ENCODE results near the gene AK2. TPM values are rescaled to one million over a fixed set of nuclear protein-coding genes. Genes with fewer than 3 reads are reported as not detected.

AK2 gene
- total RNA-seq, 2 donors from 2014 or later = 304 to 372 TPM

- Mint-ChIP-seq H3K27ac (peak overlapping the region; percentile 3), H3K4me3 (peak overlapping the region; percentile 42), H3K27me3 (peaks cover 13% of the 10 kb centered on the region), H3K4me1 (peaks cover 21% of the 10 kb centered on the region), H3K36me3 (ENCODE audit: low read depth) (no peaks in the 10 kb centered on the region), H3K9me3 (peaks cover 4% of the 10 kb centered on the region)
- ATAC-seq (replicated peaks) = peak; percentile 51
Observed at GRCh38 chr1:32971576-32971975, 65.1 kb downstream of the AK2 start.

GRCh38 chr1:32971156-32971555, 65.5 kb downstream of the AK2 start:
- peak overlapping the region; percentile 3 for H3K27ac Mint-ChIP-seq
- H3K4me3 Mint-ChIP-seq = peak overlapping the region; percentile 42
- peaks cover 21% of the 10 kb centered on the region for H3K4me1 Mint-ChIP-seq
- peaks cover 4% of the 10 kb centered on the region for H3K9me3 Mint-ChIP-seq
- peaks cover 13% of the 10 kb centered on the region for H3K27me3 Mint-ChIP-seq
- no peak for ATAC-seq (replicated peaks)
- H3K36me3 Mint-ChIP-seq (ENCODE audit: low read depth) = no peaks in the 10 kb centered on the region

- no peaks in the 10 kb centered on the region for H3K36me3 Mint-ChIP-seq (ENCODE audit: low read depth)
- no peak overlapping the region for H3K4me3 Mint-ChIP-seq
- no peak for ATAC-seq (replicated peaks)
- H3K9me3 Mint-ChIP-seq = peaks cover 4% of the 10 kb centered on the region
- peaks cover 21% of the 10 kb centered on the region for H3K4me1 Mint-ChIP-seq
- H3K27ac Mint-ChIP-seq = no peak overlapping the region
- peaks cover 13% of the 10 kb centered on the region for H3K27me3 Mint-ChIP-seq
Observed at GRCh38 chr1:32969566-32969965, 67.1 kb downstream of the AK2 start.

GRCh38 chr1:32967888-32968568, 68.7 kb downstream of the AK2 start:
- Mint-ChIP-seq H3K9me3 (peaks cover 4% of the 10 kb centered on the region), H3K36me3 (ENCODE audit: low read depth) (peaks cover 9% of the 10 kb centered on the region), H3K27me3 (peaks cover 13% of the 10 kb centered on the region), H3K27ac (peak overlapping the region; percentile 92), H3K4me1 (peaks cover 22% of the 10 kb centered on the region), H3K4me3 (peak overlapping the region; percentile 64)
- ATAC-seq (replicated peaks) = peak; percentile 55

GRCh38 chr1:32966900-32967299, 69.8 kb downstream of the AK2 start:
- peaks cover 30% of the 10 kb centered on the region for H3K4me1 Mint-ChIP-seq
- no peak overlapping the region for H3K4me3 Mint-ChIP-seq
- ATAC-seq (replicated peaks) = no peak
- peaks cover 4% of the 10 kb centered on the region for H3K9me3 Mint-ChIP-seq
- peaks cover 6% of the 10 kb centered on the region for H3K27me3 Mint-ChIP-seq
- H3K27ac Mint-ChIP-seq = no peak overlapping the region
- H3K36me3 Mint-ChIP-seq (ENCODE audit: low read depth) = peaks cover 21% of the 10 kb centered on the region

- ATAC-seq (replicated peaks) = no peak
- H3K36me3 Mint-ChIP-seq (ENCODE audit: low read depth) = peaks cover 33% of the 10 kb centered on the region
- H3K27me3 Mint-ChIP-seq = no peaks in the 10 kb centered on the region
- peak overlapping the region; percentile 84 for H3K27ac Mint-ChIP-seq
- H3K9me3 Mint-ChIP-seq = peaks cover 4% of the 10 kb centered on the region
- peaks cover 31% of the 10 kb centered on the region for H3K4me1 Mint-ChIP-seq
- peak overlapping the region; percentile 80 for H3K4me3 Mint-ChIP-seq
Observed at GRCh38 chr1:32965251-32965747, 71.4 kb downstream of the AK2 start.

GRCh38 chr1:32964461-32965250, 72.0 kb downstream of the AK2 start, which contains the start of gene RNF19B:
Gene RNF19B, minus strand, starts transcription at chr1:32964809. Its CDS starts 124 bp downstream, at chr1:32964685.
- Mint-ChIP-seq H3K4me1 (peaks cover 35% of the 10 kb centered on the region), H3K27ac (peak within 1 kb of the TSS; percentile 91), H3K9me3 (peaks cover 4% of the 10 kb centered on the region), H3K36me3 (ENCODE audit: low read depth) (peaks cover 35% of the 10 kb centered on the region), H3K4me3 (peak within 1 kb of the TSS; percentile 98), H3K27me3 (no peaks in the 10 kb centered on the region)
- peak; percentile 91 for ATAC-seq (replicated peaks)

- peaks cover 4% of the 10 kb centered on the region for H3K9me3 Mint-ChIP-seq
- H3K4me3 Mint-ChIP-seq = peak overlapping the region; percentile 98
- no peaks in the 10 kb centered on the region for H3K27me3 Mint-ChIP-seq
- peaks cover 41% of the 10 kb centered on the region for H3K36me3 Mint-ChIP-seq (ENCODE audit: low read depth)
- peak overlapping the region; percentile 91 for H3K27ac Mint-ChIP-seq
- ATAC-seq (replicated peaks) = peak; percentile 25
- H3K4me1 Mint-ChIP-seq = peaks cover 40% of the 10 kb centered on the region
Observed at GRCh38 chr1:32963746-32964460, 72.8 kb downstream of the AK2 start.

GRCh38 chr1:32962248-32962896, 74.3 kb downstream of the AK2 start:
- H3K9me3 Mint-ChIP-seq = no peaks in the 10 kb centered on the region

GRCh38 chr1:32960819-32961355, 75.8 kb downstream of the AK2 start:
- Mint-ChIP-seq H3K9me3 (no peaks in the 10 kb centered on the region), H3K4me3 (peak overlapping the region; percentile 98), H3K27me3 (no peaks in the 10 kb centered on the region), H3K4me1 (peaks cover 45% of the 10 kb centered on the region), H3K36me3 (ENCODE audit: low read depth) (peaks cover 58% of the 10 kb centered on the region), H3K27ac (no peak overlapping the region)
- ATAC-seq (replicated peaks) = no peak

More at GRCh38 chr1:32962248-32962896, 74.3 kb downstream of the AK2 start:
- H3K27ac Mint-ChIP-seq = peak overlapping the region; percentile 91
- peak; percentile 5 for ATAC-seq (replicated peaks)
- H3K36me3 Mint-ChIP-seq (ENCODE audit: low read depth) = peaks cover 47% of the 10 kb centered on the region
- no peaks in the 10 kb centered on the region for H3K27me3 Mint-ChIP-seq
- peaks cover 39% of the 10 kb centered on the region for H3K4me1 Mint-ChIP-seq
- peak overlapping the region; percentile 98 for H3K4me3 Mint-ChIP-seq

GRCh38 chr1:32960342-32960741, 76.3 kb downstream of the AK2 start:
- Mint-ChIP-seq H3K4me1 (peaks cover 49% of the 10 kb centered on the region), H3K27me3 (no peaks in the 10 kb centered on the region), H3K36me3 (ENCODE audit: low read depth) (peaks cover 64% of the 10 kb centered on the region), H3K27ac (peak overlapping the region; percentile 71), H3K9me3 (no peaks in the 10 kb centered on the region), H3K4me3 (peak overlapping the region; percentile 98)
- ATAC-seq (replicated peaks) = no peak

- Mint-ChIP-seq H3K9me3 (no peaks in the 10 kb centered on the region), H3K27ac (peak overlapping the region; percentile 2)
- no peak for ATAC-seq (replicated peaks)
Observed at GRCh38 chr1:32958827-32959226, 77.9 kb downstream of the AK2 start.

More at GRCh38 chr1:32958827-32959226, 77.9 kb downstream of the AK2 start:
- Mint-ChIP-seq H3K36me3 (ENCODE audit: low read depth) (peaks cover 77% of the 10 kb centered on the region), H3K4me1 (peaks cover 57% of the 10 kb centered on the region), H3K4me3 (peak overlapping the region; percentile 9), H3K27me3 (no peaks in the 10 kb centered on the region)
